Neuron (in vitro differentiated cells): ENCODE results near the gene DPYSL5.

Experiments used
- H2AFZ ChIP-seq: one replicate; pipeline ENCODE4 v1.6.1; 2013; ENCODE audit warnings: low read depth, mild to moderate bottlenecking, inconsistent platforms, low read length, moderate library complexity
- H3K27me3 ChIP-seq: one replicate; pipeline ENCODE4 v1.6.1; 2013; ENCODE audit warnings: low read length; ENCODE audit not compliant: insufficient read depth
- H3K36me3 ChIP-seq: one replicate; pipeline ENCODE4 v1.6.1; 2013; ENCODE audit warnings: low read length; ENCODE audit not compliant: insufficient read depth
- H3K4me1 ChIP-seq: one replicate; pipeline ENCODE4 v1.6.1; 2013; ENCODE audit warnings: low read length; ENCODE audit not compliant: insufficient read depth
- H3K4me3 ChIP-seq: 2 replicates; pipeline ENCODE4 v1.5.1; 2013; ENCODE audit warnings: mild to moderate bottlenecking, low read length, moderate library complexity
- H3K9me3 ChIP-seq: one replicate; pipeline ENCODE4 v1.6.1; 2013; ENCODE audit warnings: low read length

The DPYSL5 gene

GRCh38 chr2:26887151-26887550, 39.2 kb downstream of the DPYSL5 start:
- no peaks in the 10 kb centered on the region for H3K27me3 ChIP-seq
- H3K36me3 ChIP-seq, result peaks cover 40% of the 10 kb centered on the region
- no peak overlapping the region for H2AFZ ChIP-seq

DNA sequence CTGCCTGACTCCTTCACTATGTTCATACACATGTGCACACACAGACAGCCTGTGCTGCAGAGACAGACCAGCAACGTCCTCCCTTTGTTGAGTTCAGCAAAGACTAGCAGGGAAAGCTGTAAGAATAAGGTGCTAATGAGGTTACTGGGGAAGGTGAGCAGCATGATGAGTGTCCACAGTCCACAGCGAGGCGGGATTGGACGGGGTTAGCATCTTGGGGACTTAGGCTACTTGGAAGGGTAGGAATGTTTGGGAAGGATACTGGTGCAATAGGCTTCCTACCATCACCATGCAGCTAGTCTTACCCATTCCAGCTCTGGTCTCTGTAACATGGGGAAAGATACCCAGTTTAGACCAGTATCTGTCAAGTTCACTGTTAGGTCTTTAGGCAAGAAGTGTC, 41.9 kb downstream of the DPYSL5 start:
- H3K27me3 ChIP-seq, result no peaks in the 10 kb centered on the region
- H2AFZ ChIP-seq, result no peak overlapping the region
- H3K4me1 ChIP-seq, result peaks cover 12% of the 10 kb centered on the region
- no peak overlapping the region for H3K4me3 ChIP-seq
- H3K9me3 ChIP-seq, result no peaks in the 10 kb centered on the region
- H3K36me3 ChIP-seq, result peaks cover 24% of the 10 kb centered on the region

More at GRCh38 chr2:26887151-26887550, 39.2 kb downstream of the DPYSL5 start:
- Histone ChIP-seq H3K9me3 (no peaks in the 10 kb centered on the region), H3K4me3 (no peak overlapping the region), H3K4me1 (peaks cover 2% of the 10 kb centered on the region)

- no peaks in the 10 kb centered on the region for H3K27me3 ChIP-seq
- no peak overlapping the region for H3K4me3 ChIP-seq
- peaks cover 12% of the 10 kb centered on the region for H3K4me1 ChIP-seq
- H3K36me3 ChIP-seq, result peaks cover 21% of the 10 kb centered on the region
- H3K9me3 ChIP-seq, result no peaks in the 10 kb centered on the region
- no peak overlapping the region for H2AFZ ChIP-seq
Observed at GRCh38 chr2:26890341-26891000, 42.5 kb downstream of the DPYSL5 start.

GRCh38 chr2:26892133-26892532, 44.2 kb downstream of the DPYSL5 start:
- Histone ChIP-seq H3K9me3 (no peaks in the 10 kb centered on the region), H3K27me3 (no peaks in the 10 kb centered on the region), H2AFZ (no peak overlapping the region), H3K4me3 (no peak overlapping the region), H3K36me3 (peaks cover 17% of the 10 kb centered on the region), H3K4me1 (peaks cover 12% of the 10 kb centered on the region)

GRCh38 chr2:26892922-26893524, 45.1 kb downstream of the DPYSL5 start:
- Histone ChIP-seq H3K4me3 (no peak overlapping the region), H3K9me3 (no peaks in the 10 kb centered on the region), H3K27me3 (no peaks in the 10 kb centered on the region), H3K4me1 (peaks cover 12% of the 10 kb centered on the region), H3K36me3 (peaks cover 23% of the 10 kb centered on the region), H2AFZ (no peak overlapping the region)

GRCh38 chr2:26894136-26894535, 46.2 kb downstream of the DPYSL5 start:
- Histone ChIP-seq H3K4me1 (peaks cover 12% of the 10 kb centered on the region), H3K9me3 (no peaks in the 10 kb centered on the region), H3K36me3 (peaks cover 24% of the 10 kb centered on the region)

GRCh38 chr2:26897807-26898479, 50.0 kb downstream of the DPYSL5 start:
- H2AFZ ChIP-seq, result no peak overlapping the region
- H3K36me3 ChIP-seq, result peaks cover 55% of the 10 kb centered on the region
- no peaks in the 10 kb centered on the region for H3K27me3 ChIP-seq
- H3K4me1 ChIP-seq, result peaks cover 30% of the 10 kb centered on the region
- no peaks in the 10 kb centered on the region for H3K9me3 ChIP-seq
- H3K4me3 ChIP-seq, result no peak overlapping the region

More at GRCh38 chr2:26894136-26894535, 46.2 kb downstream of the DPYSL5 start:
- Histone ChIP-seq H2AFZ (no peak overlapping the region), H3K27me3 (no peaks in the 10 kb centered on the region), H3K4me3 (no peak overlapping the region)

DNA sequence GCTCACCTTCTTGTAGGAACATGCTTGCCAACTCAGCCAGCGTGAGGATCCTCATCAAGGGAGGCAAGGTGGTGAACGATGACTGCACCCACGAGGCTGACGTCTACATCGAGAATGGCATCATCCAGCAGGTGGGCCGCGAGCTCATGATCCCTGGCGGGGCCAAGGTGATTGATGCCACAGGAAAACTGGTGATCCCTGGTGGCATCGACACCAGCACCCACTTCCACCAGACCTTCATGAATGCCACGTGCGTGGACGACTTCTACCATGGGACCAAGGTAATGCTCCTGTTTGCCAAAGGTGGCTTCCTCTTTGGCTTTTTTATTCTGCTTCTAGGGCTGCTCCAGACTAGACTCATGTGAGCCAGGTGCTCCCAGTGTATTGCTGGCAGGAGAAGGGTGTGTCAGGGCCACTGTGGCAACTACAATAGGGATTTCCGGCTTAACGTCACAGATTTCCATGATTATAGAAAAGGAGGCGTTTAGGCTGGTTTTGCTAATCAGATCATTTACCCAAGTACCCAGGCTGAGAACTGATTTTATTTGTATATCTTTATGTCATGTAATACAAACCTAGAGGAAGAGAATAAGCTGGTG, 50.6 kb downstream of the DPYSL5 start:
- peaks cover 61% of the 10 kb centered on the region for H3K36me3 ChIP-seq
- no peaks in the 10 kb centered on the region for H3K27me3 ChIP-seq
- H3K4me3 ChIP-seq, result no peak overlapping the region
- H3K9me3 ChIP-seq, result no peaks in the 10 kb centered on the region
- no peak overlapping the region for H2AFZ ChIP-seq
- H3K4me1 ChIP-seq, result peaks cover 25% of the 10 kb centered on the region

DNA sequence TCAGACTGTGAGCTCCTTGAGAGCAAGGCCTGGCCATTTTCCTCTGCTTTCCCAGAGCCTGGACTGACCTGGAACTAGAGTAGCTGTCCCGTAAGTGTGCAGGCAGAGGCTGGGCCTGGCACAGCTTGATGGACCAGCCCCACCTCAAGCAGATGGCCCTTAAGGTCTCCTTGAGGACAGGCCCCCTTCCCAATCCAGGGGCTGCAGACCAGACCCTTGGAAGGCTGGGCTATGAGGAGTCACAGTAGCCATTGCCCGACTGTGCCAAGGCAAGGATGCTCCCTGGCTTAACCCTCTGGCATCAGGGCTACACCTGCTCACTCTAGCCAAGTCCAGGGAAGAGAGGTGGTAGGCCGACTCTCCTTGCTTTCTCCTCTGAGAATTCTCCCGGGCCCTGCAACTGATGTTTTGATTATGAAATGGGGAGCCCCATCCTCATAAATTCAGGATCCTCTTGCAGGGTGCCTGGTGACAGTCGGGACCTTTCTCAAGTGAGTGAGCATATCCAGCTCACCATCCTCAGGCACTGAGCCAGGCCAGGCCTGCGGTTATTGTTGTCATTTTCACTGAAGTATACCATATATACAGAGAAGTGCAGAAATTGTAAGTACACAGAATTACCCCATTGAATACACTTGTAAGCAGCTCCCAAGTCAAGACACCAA, 51.7 kb downstream of the DPYSL5 start:
- H3K4me3 ChIP-seq, result no peak overlapping the region
- H3K27me3 ChIP-seq, result no peaks in the 10 kb centered on the region
- no peak overlapping the region for H2AFZ ChIP-seq
- peaks cover 24% of the 10 kb centered on the region for H3K4me1 ChIP-seq
- H3K9me3 ChIP-seq, result no peaks in the 10 kb centered on the region
- peaks cover 72% of the 10 kb centered on the region for H3K36me3 ChIP-seq

- H3K4me1 ChIP-seq, result peaks cover 24% of the 10 kb centered on the region
- no peak overlapping the region for H3K4me3 ChIP-seq
- no peak overlapping the region for H2AFZ ChIP-seq
- no peaks in the 10 kb centered on the region for H3K9me3 ChIP-seq
- peaks cover 84% of the 10 kb centered on the region for H3K36me3 ChIP-seq
- no peaks in the 10 kb centered on the region for H3K27me3 ChIP-seq
Observed at GRCh38 chr2:26900831-26901321, 52.9 kb downstream of the DPYSL5 start.

DNA sequence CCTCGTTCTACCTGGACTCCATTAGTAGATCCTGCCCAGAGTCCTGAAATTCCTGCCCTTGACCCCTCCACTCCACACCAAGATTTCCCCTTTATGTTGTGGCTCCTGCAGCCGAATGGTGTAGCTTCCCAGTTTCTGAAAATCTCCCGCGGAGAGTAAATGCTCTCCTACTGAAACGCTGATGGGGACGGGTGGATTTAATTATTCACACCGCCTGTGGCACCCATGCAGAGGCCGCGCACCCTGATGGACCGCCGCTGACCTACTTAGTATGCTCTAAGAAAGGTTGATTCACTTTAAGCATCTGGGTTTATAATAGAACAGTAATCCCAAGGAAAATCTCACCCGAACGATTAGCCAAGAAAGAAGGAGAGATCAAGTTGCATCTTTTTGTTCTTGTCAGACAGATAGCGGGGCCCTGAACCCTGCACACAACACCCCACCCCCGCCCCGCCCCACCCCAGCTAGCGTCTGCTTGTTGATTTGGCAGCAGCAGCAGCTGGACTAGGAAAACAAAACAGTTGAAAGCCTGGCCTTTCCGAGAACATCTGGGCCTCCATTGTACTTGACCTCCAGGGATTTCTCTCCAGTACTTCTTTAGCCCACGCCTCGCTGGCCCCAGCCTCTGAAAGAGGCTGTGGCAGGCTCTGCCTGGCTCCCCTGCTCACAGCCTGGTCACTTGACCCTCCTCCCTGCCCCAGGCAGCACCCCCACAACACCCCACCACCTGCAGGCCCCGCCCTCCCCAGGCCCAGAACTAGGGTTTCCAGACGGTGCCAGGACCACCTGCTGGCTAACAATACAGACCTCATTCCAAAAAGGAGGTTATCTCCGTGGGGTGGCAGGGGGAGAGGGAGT, 53.6 kb downstream of the DPYSL5 start:
- Histone ChIP-seq H3K4me3 (no peak overlapping the region), H3K9me3 (no peaks in the 10 kb centered on the region), H3K36me3 (peaks cover 88% of the 10 kb centered on the region), H3K4me1 (peaks cover 24% of the 10 kb centered on the region), H3K27me3 (no peaks in the 10 kb centered on the region), H2AFZ (no peak overlapping the region)

GRCh38 chr2:26903676-26904075, 55.7 kb downstream of the DPYSL5 start:
- peaks cover 24% of the 10 kb centered on the region for H3K4me1 ChIP-seq
- no peaks in the 10 kb centered on the region for H3K9me3 ChIP-seq
- no peaks in the 10 kb centered on the region for H3K27me3 ChIP-seq
- no peak overlapping the region for H3K4me3 ChIP-seq
- peaks cover 90% of the 10 kb centered on the region for H3K36me3 ChIP-seq
- no peak overlapping the region for H2AFZ ChIP-seq
